ENCODE measurements around the gene CDS2.

CDS2 gene

DNA sequence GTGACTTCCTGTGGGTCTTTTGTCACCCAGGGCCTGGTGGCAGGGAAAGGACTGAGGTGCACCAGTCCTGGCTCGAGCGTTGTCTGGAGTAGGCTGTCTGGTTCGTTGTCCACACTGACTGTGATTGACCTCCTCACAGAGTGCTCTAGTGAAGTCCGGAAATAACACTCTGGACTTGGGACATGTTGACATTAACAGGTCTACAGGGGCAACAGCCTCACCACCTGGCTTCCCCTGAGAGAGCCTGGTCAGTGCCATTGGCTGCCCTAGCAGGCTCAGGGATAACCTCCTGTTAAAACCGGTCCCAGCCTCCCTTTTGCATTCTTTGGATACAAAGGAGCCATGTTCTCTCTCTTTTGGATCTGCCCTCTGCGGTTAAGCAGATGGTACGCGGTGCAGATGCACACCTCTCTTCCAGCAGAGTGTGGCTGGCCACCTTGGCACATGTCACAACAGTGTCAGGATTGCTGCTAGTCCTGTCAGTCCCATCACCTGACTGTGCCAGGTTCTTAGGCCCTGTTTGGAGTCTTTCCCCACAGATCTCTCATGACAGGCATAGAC, 46.2 kb downstream of the CDS2 start:
- WGBS, result 96% methylated on average over 8 of the region's 8 CpGs
- Histone ChIP-seq H3K4me1 (ENCODE audit: control insufficient read depth, insufficient read depth, low read depth, low read length) (peaks cover 25% of the 10 kb centered on the region), H3K18ac (ENCODE audit: low read depth in 1 of 2, low read length in 2 of 2) (peak overlapping the region in 1 of 2 experiments; percentile 64), H2BK5ac (ENCODE audit: low read depth, low read length, poor library complexity, severe bottlenecking) (no peak overlapping the region), H2BK120ac (ENCODE audit: low read depth, low read length) (no peak overlapping the region), H3K4ac (ENCODE audit: low read depth in 1 of 2, low read length in 2 of 2) (peak overlapping the region in 1 of 2 experiments; percentile 11), H3K9ac (ENCODE audit: low read length) (no peak overlapping the region), H3K27me3 (ENCODE audit: control insufficient read depth in 1 of 2, insufficient read depth in 1 of 2, low read length in 2 of 2) (no peaks in the 10 kb centered on the region), H3K9me3 (ENCODE audit: control insufficient read depth, low read length) (no peaks in the 10 kb centered on the region), H3K23ac (ENCODE audit: low read length in 2 of 2) (no peak overlapping the region), H3K27ac (ENCODE audit: low read length, poor library complexity, severe bottlenecking) (no peak overlapping the region), H4K8ac (ENCODE audit: low read length) (no peak overlapping the region), H3K14ac (ENCODE audit: low read length in 2 of 2) (no peak overlapping the region), H2BK15ac (ENCODE audit: low read depth, poor library complexity, severe bottlenecking) (no peak overlapping the region), H3K4me2 (ENCODE audit: low read length, poor library complexity, severe bottlenecking) (no peak overlapping the region), H3K4me3 (ENCODE audit: insufficient read depth in 1 of 2, low read depth in 1 of 2, low read length in 2 of 2) (no peak overlapping the region), H2AFZ (ENCODE audit: low read depth, low read length) (no peak overlapping the region), H3K79me1 (replicated peaks; ENCODE audit: low read length, poor library complexity, severe bottlenecking) (peaks cover 63% of the 10 kb centered on the region), H3K36me3 (ENCODE audit: control insufficient read depth in 1 of 2, insufficient read depth in 2 of 2, low read depth in 1 of 2, low read length in 2 of 2) (peaks cover 28 to 33% of the 10 kb centered on the region in 2 experiments), H2AK5ac (ENCODE audit: low read length, severe bottlenecking) (no peak overlapping the region), H4K91ac (ENCODE audit: low read length) (no peak overlapping the region), H2BK12ac (ENCODE audit: low read length in 2 of 2) (no peak overlapping the region)
- DNase-seq, result no peak

DNA sequence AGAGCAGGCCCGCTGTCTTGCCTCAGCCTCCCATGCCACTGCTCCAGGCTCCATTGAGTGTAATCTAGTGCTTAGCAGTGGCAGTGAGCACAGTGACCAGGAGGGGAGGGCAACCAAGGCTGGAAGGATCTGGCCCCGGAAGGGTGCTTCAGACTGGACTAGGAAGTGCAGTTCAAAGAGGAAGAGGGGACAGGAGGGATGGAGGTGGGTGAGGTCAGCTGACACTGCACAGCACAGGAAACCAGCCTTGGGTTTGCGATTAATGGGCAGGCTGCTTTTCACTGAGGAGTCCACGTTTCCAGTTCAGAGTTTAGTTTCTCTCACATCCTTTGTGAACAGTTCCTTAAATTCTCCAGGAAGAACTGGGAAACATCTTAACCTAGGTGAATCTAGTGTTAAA, 46.9 kb downstream of the CDS2 start:
- H3K4ac ChIP-seq (ENCODE audit: low read depth in 1 of 2, low read length in 2 of 2), result no peak overlapping the region
- no peak overlapping the region for H3K4me3 ChIP-seq (ENCODE audit: insufficient read depth in 1 of 2, low read depth in 1 of 2, low read length in 2 of 2)
- no peaks in the 10 kb centered on the region for H3K27me3 ChIP-seq (ENCODE audit: control insufficient read depth in 1 of 2, insufficient read depth in 1 of 2, low read length in 2 of 2)
- peaks cover 28 to 38% of the 10 kb centered on the region in 2 experiments for H3K36me3 ChIP-seq (ENCODE audit: control insufficient read depth in 1 of 2, insufficient read depth in 2 of 2, low read depth in 1 of 2, low read length in 2 of 2)
- H3K9me3 ChIP-seq (ENCODE audit: control insufficient read depth, low read length), result no peaks in the 10 kb centered on the region
- no peak overlapping the region for H3K14ac ChIP-seq (ENCODE audit: low read length in 2 of 2)
- WGBS, result 75% methylated on average over 4 of the region's 4 CpGs
- H3K23ac ChIP-seq (ENCODE audit: low read length in 2 of 2), result no peak overlapping the region
- H3K27ac ChIP-seq (ENCODE audit: low read length, poor library complexity, severe bottlenecking), result no peak overlapping the region
- H4K91ac ChIP-seq (ENCODE audit: low read length), result no peak overlapping the region
- no peak overlapping the region for H3K4me2 ChIP-seq (ENCODE audit: low read length, poor library complexity, severe bottlenecking)
- peaks cover 64% of the 10 kb centered on the region for H3K79me1 ChIP-seq (replicated peaks; ENCODE audit: low read length, poor library complexity, severe bottlenecking)
- H2BK12ac ChIP-seq (ENCODE audit: low read length in 2 of 2), result no peak overlapping the region
- no peak overlapping the region for H2BK120ac ChIP-seq (ENCODE audit: low read depth, low read length)
- H4K8ac ChIP-seq (ENCODE audit: low read length), result no peak overlapping the region
- no peak overlapping the region for H2AFZ ChIP-seq (ENCODE audit: low read depth, low read length)
- H3K18ac ChIP-seq (ENCODE audit: low read depth in 1 of 2, low read length in 2 of 2), result no peak overlapping the region
- no peak overlapping the region for H2BK15ac ChIP-seq (ENCODE audit: low read depth, poor library complexity, severe bottlenecking)
- peaks cover 20% of the 10 kb centered on the region for H3K4me1 ChIP-seq (ENCODE audit: control insufficient read depth, insufficient read depth, low read depth, low read length)
- H2AK5ac ChIP-seq (ENCODE audit: low read length, severe bottlenecking), result no peak overlapping the region
- H3K9ac ChIP-seq (ENCODE audit: low read length), result no peak overlapping the region
- DNase-seq, result no peak
- no peak overlapping the region for H2BK5ac ChIP-seq (ENCODE audit: low read depth, low read length, poor library complexity, severe bottlenecking)

DNA sequence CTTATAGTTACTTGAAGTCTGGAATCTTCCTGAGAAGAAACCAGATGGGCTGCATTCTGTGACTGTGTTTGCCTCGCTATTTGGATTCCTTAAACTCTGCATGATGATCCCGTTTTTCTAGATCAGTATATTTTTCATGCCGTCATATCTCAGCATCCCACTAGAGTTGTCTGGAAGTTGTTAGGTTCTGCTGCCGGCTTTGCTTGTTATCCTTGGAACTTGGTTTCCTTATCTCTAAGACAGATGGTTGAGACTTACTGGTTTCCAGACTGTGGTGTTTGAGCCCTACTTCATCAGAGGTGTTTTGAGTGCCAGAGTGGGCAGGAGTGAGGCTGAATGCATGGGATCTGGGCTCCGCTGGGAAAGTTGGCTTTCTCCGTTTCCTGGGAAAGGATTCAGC, 50.3 kb downstream of the CDS2 start:
- Histone ChIP-seq H2BK15ac (ENCODE audit: low read depth, poor library complexity, severe bottlenecking) (no peak overlapping the region), H3K27ac (ENCODE audit: low read length, poor library complexity, severe bottlenecking) (no peak overlapping the region), H3K14ac (ENCODE audit: low read length in 2 of 2) (no peak overlapping the region), H3K4ac (ENCODE audit: low read depth in 1 of 2, low read length in 2 of 2) (no peak overlapping the region), H3K9me3 (ENCODE audit: control insufficient read depth, low read length) (no peaks in the 10 kb centered on the region), H2AFZ (ENCODE audit: low read depth, low read length) (no peak overlapping the region), H2BK120ac (ENCODE audit: low read depth, low read length) (no peak overlapping the region), H3K4me1 (ENCODE audit: control insufficient read depth, insufficient read depth, low read depth, low read length) (peaks cover 2% of the 10 kb centered on the region), H3K18ac (ENCODE audit: low read depth in 1 of 2, low read length in 2 of 2) (no peak overlapping the region), H4K8ac (ENCODE audit: low read length) (no peak overlapping the region), H2AK5ac (ENCODE audit: low read length, severe bottlenecking) (no peak overlapping the region), H4K91ac (ENCODE audit: low read length) (no peak overlapping the region), H3K79me1 (replicated peaks; ENCODE audit: low read length, poor library complexity, severe bottlenecking) (peaks cover 47% of the 10 kb centered on the region), H2BK12ac (ENCODE audit: low read length in 2 of 2) (no peak overlapping the region), H2BK5ac (ENCODE audit: low read depth, low read length, poor library complexity, severe bottlenecking) (no peak overlapping the region), H3K23ac (ENCODE audit: low read length in 2 of 2) (no peak overlapping the region), H3K9ac (ENCODE audit: low read length) (no peak overlapping the region), H3K4me3 (ENCODE audit: insufficient read depth in 1 of 2, low read depth in 1 of 2, low read length in 2 of 2) (no peak overlapping the region), H3K27me3 (ENCODE audit: control insufficient read depth in 1 of 2, insufficient read depth in 1 of 2, low read length in 2 of 2) (no peaks in the 10 kb centered on the region), H3K36me3 (ENCODE audit: control insufficient read depth in 1 of 2, insufficient read depth in 2 of 2, low read depth in 1 of 2, low read length in 2 of 2) (peaks cover 21 to 43% of the 10 kb centered on the region in 2 experiments), H3K4me2 (ENCODE audit: low read length, poor library complexity, severe bottlenecking) (no peak overlapping the region)
- WGBS, result 97% methylated on average over 6 of the region's 6 CpGs
- DNase-seq, result no peak

DNA sequence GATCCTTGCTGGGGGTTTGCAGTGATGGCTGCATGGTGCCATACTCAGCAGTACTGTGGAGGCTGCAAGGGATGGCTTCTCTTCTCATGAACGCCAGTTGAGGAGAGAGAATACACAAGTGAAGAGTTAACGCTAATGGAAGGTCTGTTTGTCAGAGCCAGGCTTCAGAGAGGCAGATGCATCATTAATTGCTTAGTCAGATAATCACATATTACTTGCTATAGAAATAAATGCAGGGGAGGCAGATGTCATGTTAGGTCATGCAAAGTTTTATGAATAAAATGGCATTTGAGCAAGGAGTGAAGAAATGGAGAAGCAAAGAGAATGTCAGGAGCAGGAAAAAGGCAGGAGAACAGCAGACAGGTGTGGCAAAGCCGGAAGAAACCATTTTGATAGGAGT, 51.2 kb downstream of the CDS2 start:
- H3K18ac ChIP-seq (ENCODE audit: low read depth in 1 of 2, low read length in 2 of 2), result no peak overlapping the region
- H3K27me3 ChIP-seq (ENCODE audit: control insufficient read depth in 1 of 2, insufficient read depth in 1 of 2, low read length in 2 of 2), result no peaks in the 10 kb centered on the region
- no peak overlapping the region for H3K4ac ChIP-seq (ENCODE audit: low read depth in 1 of 2, low read length in 2 of 2)
- H3K9me3 ChIP-seq (ENCODE audit: control insufficient read depth, low read length), result no peaks in the 10 kb centered on the region
- H3K14ac ChIP-seq (ENCODE audit: low read length in 2 of 2), result no peak overlapping the region
- H3K79me1 ChIP-seq (replicated peaks; ENCODE audit: low read length, poor library complexity, severe bottlenecking), result peaks cover 40% of the 10 kb centered on the region
- H3K27ac ChIP-seq (ENCODE audit: low read length, poor library complexity, severe bottlenecking), result no peak overlapping the region
- H2BK12ac ChIP-seq (ENCODE audit: low read length in 2 of 2), result no peak overlapping the region
- H2AFZ ChIP-seq (ENCODE audit: low read depth, low read length), result no peak overlapping the region
- H2BK5ac ChIP-seq (ENCODE audit: low read depth, low read length, poor library complexity, severe bottlenecking), result no peak overlapping the region
- H3K4me3 ChIP-seq (ENCODE audit: insufficient read depth in 1 of 2, low read depth in 1 of 2, low read length in 2 of 2), result no peak overlapping the region
- H3K4me1 ChIP-seq (ENCODE audit: control insufficient read depth, insufficient read depth, low read depth, low read length), result peaks cover 2% of the 10 kb centered on the region
- WGBS, result 95% methylated on average over 1 of the region's 3 CpGs
- H3K23ac ChIP-seq (ENCODE audit: low read length in 2 of 2), result no peak overlapping the region
- H3K36me3 ChIP-seq (ENCODE audit: control insufficient read depth in 1 of 2, insufficient read depth in 2 of 2, low read depth in 1 of 2, low read length in 2 of 2), result peaks cover 18 to 52% of the 10 kb centered on the region in 2 experiments
- no peak overlapping the region for H2AK5ac ChIP-seq (ENCODE audit: low read length, severe bottlenecking)
- H4K91ac ChIP-seq (ENCODE audit: low read length), result no peak overlapping the region
- H2BK15ac ChIP-seq (ENCODE audit: low read depth, poor library complexity, severe bottlenecking), result no peak overlapping the region
- no peak overlapping the region for H3K9ac ChIP-seq (ENCODE audit: low read length)
- no peak overlapping the region for H2BK120ac ChIP-seq (ENCODE audit: low read depth, low read length)
- H3K4me2 ChIP-seq (ENCODE audit: low read length, poor library complexity, severe bottlenecking), result no peak overlapping the region
- DNase-seq, result no peak
- H4K8ac ChIP-seq (ENCODE audit: low read length), result no peak overlapping the region

Measured in mesenchymal stem cell (in vitro differentiated cells and primary cell).